Calu3 (cell line): Measurements from ENCODE around the gene ZNF286A. TPM values are rescaled to one million over a fixed set of nuclear protein-coding genes. Genes with fewer than 3 reads are reported as not detected.
"Not testable (repeated sequence)": the region's sequence is repeated elsewhere in the genome, so short reads cannot be mapped to it uniquely, and the experiment has no call there.

Source experiments
- BruUV-seq: library from RNA; stranded (reverse); fragments of 400-500 nt; replicated peaks from 2 replicates; lab custom pipeline; 2021; lab: Mats Ljungman, UMichigan
- CTCF ChIA-PET: fragments of 300-600 bp; sonication (Branson Sonifier 250); formaldehyde crosslinking; loops from one replicate; lab custom pipeline; 2022; ENCODE audit warnings: antibody characterized with exemption; lab: Charles Lee
- DNase-seq: peaks from one replicate; pipeline ENCODE4 v3.0.0; 2022
- H3K27ac Mint-ChIP-seq: one replicate; pipeline ENCODE4 v1.8.0; 2022; ENCODE audit warnings: mixed read lengths; ENCODE audit not compliant: unreplicated experiment
- H3K27me3 Mint-ChIP-seq: one replicate; pipeline ENCODE4 v1.8.0; 2022; ENCODE audit warnings: mixed read lengths; ENCODE audit not compliant: unreplicated experiment
- H3K36me3 Mint-ChIP-seq: one replicate; pipeline ENCODE4 v1.8.0; 2022; ENCODE audit warnings: mild to moderate bottlenecking, moderate library complexity, mixed read lengths; ENCODE audit not compliant: insufficient read depth, unreplicated experiment
- H3K4me1 Mint-ChIP-seq: one replicate; pipeline ENCODE4 v1.8.0; 2022; ENCODE audit warnings: mild to moderate bottlenecking, low read depth, mixed read lengths; ENCODE audit not compliant: unreplicated experiment
- H3K4me3 Mint-ChIP-seq: one replicate; pipeline ENCODE4 v1.8.0; 2022; ENCODE audit warnings: mild to moderate bottlenecking, low read depth, moderate library complexity, mixed read lengths; ENCODE audit not compliant: unreplicated experiment
- H3K9me3 Mint-ChIP-seq: one replicate; pipeline ENCODE4 v1.8.0; 2022; ENCODE audit warnings: low read depth, mixed read lengths; ENCODE audit not compliant: unreplicated experiment
- CTCF ChIP-seq: fragments of 200-600 bp; IDR thresholded peaks from one replicate; pipeline ENCODE4 v1.8.0; 2022; ENCODE audit warnings: antibody characterized with exemption; ENCODE audit not compliant: unreplicated experiment
- intact Hi-C: fragments of 100-400 bp; cut with micrococcal nuclease; formaldehyde crosslinking; loops from one replicate; pipeline ENCODE4 v1.10.0; 2022; ENCODE audit not compliant: unreplicated experiment
- total RNA-seq: library from RNA; stranded (reverse); gene quantifications from 2 replicates; pipeline ENCODE4 v1.2.3, GENCODE V29; 2022

Gene ZNF286A
- total RNA-seq, 1 experiment from 2014 or later = 22.3 TPM

GRCh38 chr17:15663176-15663575, 36.4 kb upstream of the ZNF286A start:
- intact Hi-C loops = no loop called here
- Mint-ChIP-seq H3K4me3 (no peak overlapping the region), H3K27me3 (no peaks in the 10 kb centered on the region), H3K9me3 (no peaks in the 10 kb centered on the region), H3K36me3 (no peaks in the 10 kb centered on the region), H3K27ac (no peak overlapping the region), H3K4me1 (peaks cover 14% of the 10 kb centered on the region)
- TF ChIP-seq CTCF = no peak
- DNase-seq = no peak
- CTCF ChIA-PET = interaction anchor here (1.3 kb wide), 1 partner anchor 11 kb away, joined by 3 read pairs; no protein-coding TSS in a partner anchor
- BruUV-seq = no TSS peak

DNA sequence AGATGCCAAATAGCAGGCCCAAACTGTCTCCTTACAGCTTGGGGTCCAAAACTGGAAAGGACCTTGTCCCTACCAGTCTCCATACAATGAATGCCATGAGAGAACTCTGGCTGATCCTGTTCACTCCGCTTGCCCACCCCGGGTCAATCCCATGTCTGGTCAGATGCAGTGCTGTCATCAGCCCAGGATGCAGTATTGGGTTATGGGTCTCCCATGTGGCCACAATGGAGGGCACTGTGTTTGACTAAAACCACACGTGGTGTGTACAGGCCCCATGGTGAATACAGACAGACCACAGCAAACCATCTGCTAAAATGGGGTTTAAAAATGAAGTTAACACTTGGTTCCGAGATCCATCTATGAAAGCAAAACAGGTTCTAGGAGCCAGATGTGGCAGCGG, 35.9 kb upstream of the ZNF286A start:
- no peak for TF ChIP-seq CTCF
- CTCF ChIA-PET = no interaction called here
- DNase-seq = no peak
- Mint-ChIP-seq H3K9me3 (no peaks in the 10 kb centered on the region), H3K4me3 (no peak overlapping the region), H3K36me3 (no peaks in the 10 kb centered on the region), H3K27me3 (no peaks in the 10 kb centered on the region), H3K27ac (no peak overlapping the region), H3K4me1 (peaks cover 9% of the 10 kb centered on the region)
- BruUV-seq = no TSS peak
- intact Hi-C loops = no loop called here

GRCh38 chr17:15669526-15669925, 30.0 kb upstream of the ZNF286A start:
- H3K4me1 Mint-ChIP-seq, DNase-seq, H3K36me3 Mint-ChIP-seq, H3K9me3 Mint-ChIP-seq, CTCF ChIA-PET, H3K27ac Mint-ChIP-seq, H3K4me3 Mint-ChIP-seq, H3K27me3 Mint-ChIP-seq, intact Hi-C loops, BruUV-seq: not testable (repeated sequence)

GRCh38 chr17:15674640-15675039, 24.9 kb upstream of the ZNF286A start:
- H3K4me3 Mint-ChIP-seq, BruUV-seq, H3K9me3 Mint-ChIP-seq, H3K36me3 Mint-ChIP-seq, H3K27me3 Mint-ChIP-seq, CTCF ChIA-PET, H3K27ac Mint-ChIP-seq, DNase-seq, intact Hi-C loops, H3K4me1 Mint-ChIP-seq: not testable (repeated sequence)

GRCh38 chr17:15675991-15676390, 23.6 kb upstream of the ZNF286A start:
- BruUV-seq, H3K27ac Mint-ChIP-seq, H3K27me3 Mint-ChIP-seq, H3K9me3 Mint-ChIP-seq, CTCF ChIA-PET, intact Hi-C loops, H3K4me1 Mint-ChIP-seq, DNase-seq, H3K4me3 Mint-ChIP-seq, H3K36me3 Mint-ChIP-seq: not testable (repeated sequence)

GRCh38 chr17:15683135-15683534, 16.4 kb upstream of the ZNF286A start:
- H3K36me3 Mint-ChIP-seq = peaks cover 12% of the 10 kb centered on the region
- peak overlapping the region; percentile 95 for H3K4me3 Mint-ChIP-seq
- DNase-seq, H3K4me1 Mint-ChIP-seq, CTCF ChIA-PET, H3K9me3 Mint-ChIP-seq, H3K27ac Mint-ChIP-seq, BruUV-seq, H3K27me3 Mint-ChIP-seq, intact Hi-C loops: not testable (repeated sequence)

DNA sequence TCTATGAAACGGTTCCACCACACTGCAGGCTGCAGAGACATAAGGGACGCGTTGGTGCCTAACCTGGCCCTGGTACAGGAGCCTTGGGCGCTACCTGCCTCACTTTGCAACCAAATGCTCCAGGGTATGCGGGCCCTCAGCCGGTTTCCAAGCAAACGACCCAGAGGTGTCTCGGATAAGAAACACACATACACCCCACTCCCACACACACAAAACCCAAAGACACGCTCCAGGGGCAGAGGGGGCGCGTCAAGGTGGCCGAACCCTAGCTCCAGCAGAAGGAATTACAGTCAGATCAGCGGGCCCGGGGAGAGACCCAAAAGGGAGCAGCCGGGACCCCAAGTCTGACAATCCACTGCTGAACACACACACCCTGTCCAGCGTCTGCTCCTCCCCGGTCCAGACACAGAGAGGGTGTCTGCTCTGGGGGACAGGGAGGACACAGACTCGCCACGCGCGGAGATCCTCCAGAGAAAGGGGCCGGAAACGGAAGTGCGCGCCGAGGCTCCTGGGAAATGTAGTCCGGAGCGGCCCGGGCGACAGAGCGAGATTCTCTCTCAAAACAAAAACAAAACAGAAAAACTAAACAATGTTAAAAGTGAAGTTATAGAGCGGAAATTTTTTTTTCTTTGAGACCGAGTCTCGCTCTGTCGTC, 15.6 kb upstream of the ZNF286A start, which contains the start of gene TRIM16:
Gene TRIM16 (minus strand): TSS at position 488 of the 655 bp plus-strand sequence. CDS start 32,702 bp downstream, outside the sequence.
- H3K4me1 Mint-ChIP-seq, CTCF ChIA-PET, intact Hi-C loops, H3K9me3 Mint-ChIP-seq, H3K27me3 Mint-ChIP-seq: not testable (repeated sequence)
- DNase-seq = peak; percentile 62
- Mint-ChIP-seq H3K4me3 (peak within 1 kb of the TSS; percentile 95), H3K27ac (peak within 1 kb of the TSS; percentile 60), H3K36me3 (peaks cover 12% of the 10 kb centered on the region)
- TSS peak; percentile 56 for BruUV-seq

DNA sequence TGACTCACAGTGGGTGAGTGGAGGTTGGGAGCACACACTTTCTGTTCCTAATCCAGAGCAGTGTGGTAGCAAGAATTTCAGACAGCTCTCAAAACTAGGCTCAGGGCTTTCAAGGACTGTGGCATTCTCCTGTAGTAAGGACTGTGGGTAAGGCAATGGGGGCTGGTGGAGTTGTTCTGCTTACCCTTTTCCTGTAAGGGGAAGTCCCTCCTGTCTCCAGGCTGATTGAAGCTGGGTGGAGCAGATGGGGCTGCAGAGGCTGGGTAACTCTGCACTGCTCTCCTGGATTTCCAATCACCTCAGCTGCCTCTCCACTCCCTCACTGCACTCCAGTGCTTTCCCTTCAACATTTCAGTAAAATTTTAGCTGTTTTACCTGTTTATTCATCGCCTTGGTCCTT, 12.1 kb upstream of the ZNF286A start:
- H3K36me3 Mint-ChIP-seq = peaks cover 12% of the 10 kb centered on the region
- H3K27ac Mint-ChIP-seq, H3K9me3 Mint-ChIP-seq, H3K4me1 Mint-ChIP-seq, DNase-seq, CTCF ChIA-PET, H3K4me3 Mint-ChIP-seq, BruUV-seq, H3K27me3 Mint-ChIP-seq, intact Hi-C loops: not testable (repeated sequence)
